Renal pelvis (tissue), 4 donors: Measurements from ENCODE around the gene HERPUD1. TPM values are rescaled to one million over a fixed set of nuclear protein-coding genes. Genes with fewer than 3 reads are reported as not detected.
"Not testable (repeated sequence)": the region's sequence is repeated elsewhere in the genome, so short reads cannot be mapped to it uniquely, and the experiment has no call there.

Experiments used
- DNase-seq: peaks from one replicate; pipeline ENCODE4 v3.0.0-alpha.2; 2013
- polyA plus RNA-seq, 3 donors: library from polyadenylated mRNA; unstranded; fragments of 120-200 nt; gene quantifications; one replicate each; pipeline ENCODE4 v1.2.1, GENCODE V29; 2013; ENCODE audit not compliant: insufficient read length in 3 of 3

The HERPUD1 gene
- polyA plus RNA-seq, 3 donors, result 104 to 129 (median 108) TPM

DNA sequence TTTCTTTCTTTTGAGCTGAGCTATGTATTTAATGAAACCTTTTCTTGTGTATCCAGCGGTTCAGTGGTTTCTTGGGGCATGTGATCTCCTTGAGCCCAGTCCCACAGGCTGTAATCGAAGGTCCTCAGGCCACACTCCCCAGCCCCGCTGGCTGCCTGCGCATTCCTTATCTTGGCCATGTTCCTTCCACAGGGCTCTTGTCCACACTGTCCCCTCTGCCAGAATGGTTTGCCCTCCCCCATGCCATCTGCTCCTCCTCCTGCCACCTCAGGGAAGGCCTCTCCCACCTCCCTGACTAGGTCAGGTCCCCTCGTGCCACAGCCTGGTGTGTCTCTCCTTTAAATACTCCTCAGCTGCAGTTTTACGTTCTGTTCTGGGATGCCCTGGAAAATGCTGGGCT is 45.3 kb downstream of the HERPUD1 start:
- no peak for DNase-seq

GRCh38 chr16:56977823-56978430 is 46.0 kb downstream of the HERPUD1 start:
- no peak for DNase-seq

- no peak for DNase-seq
Observed at GRCh38 chr16:56980201-56980535, 48.2 kb downstream of the HERPUD1 start.

DNA sequence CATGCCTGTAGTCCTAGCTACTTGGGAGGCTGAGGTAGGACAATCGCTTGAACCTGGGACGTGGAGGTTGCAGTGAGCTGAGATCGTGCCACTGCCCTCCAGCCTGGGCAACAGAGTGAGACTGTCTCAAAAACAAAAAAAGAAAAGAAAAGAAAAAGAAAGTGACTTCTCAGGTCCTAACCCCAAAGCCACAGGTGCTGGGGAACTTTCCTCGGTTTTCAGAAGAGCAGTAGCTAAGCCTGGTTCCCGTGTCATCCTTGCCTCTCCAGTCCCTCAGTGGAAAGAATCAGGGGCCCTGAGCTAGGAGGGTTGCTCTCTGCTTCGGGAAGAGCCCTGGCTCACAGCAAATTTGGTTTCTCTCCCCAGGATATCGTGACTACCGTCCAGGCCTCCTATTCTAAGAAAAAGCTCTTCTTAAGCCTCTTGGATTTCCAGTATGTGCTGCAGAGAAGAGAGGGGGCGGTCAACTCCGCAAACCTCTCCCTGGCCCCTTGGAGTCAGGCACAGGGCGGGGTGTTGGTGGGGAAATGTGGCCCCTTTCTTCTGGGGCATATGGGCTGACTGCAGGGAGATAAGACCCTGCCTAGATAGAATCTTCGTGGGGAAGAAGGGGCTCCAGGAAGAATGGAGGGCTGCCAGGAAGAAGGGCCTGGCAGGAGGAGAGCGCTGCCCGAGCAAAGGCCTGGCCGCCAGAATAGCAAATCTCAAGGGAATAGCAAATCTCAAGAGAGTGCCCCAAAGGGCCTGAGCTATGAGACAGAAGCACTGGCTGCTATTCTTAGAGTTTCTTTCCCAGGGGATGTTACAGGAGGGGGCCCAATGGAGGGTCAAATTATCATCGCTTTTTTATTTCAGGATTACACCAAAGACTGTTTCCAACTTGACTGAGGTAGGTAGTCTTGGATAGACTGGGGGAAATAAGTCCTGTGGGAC is 49.1 kb downstream of the HERPUD1 start:
- no peak for DNase-seq

DNA sequence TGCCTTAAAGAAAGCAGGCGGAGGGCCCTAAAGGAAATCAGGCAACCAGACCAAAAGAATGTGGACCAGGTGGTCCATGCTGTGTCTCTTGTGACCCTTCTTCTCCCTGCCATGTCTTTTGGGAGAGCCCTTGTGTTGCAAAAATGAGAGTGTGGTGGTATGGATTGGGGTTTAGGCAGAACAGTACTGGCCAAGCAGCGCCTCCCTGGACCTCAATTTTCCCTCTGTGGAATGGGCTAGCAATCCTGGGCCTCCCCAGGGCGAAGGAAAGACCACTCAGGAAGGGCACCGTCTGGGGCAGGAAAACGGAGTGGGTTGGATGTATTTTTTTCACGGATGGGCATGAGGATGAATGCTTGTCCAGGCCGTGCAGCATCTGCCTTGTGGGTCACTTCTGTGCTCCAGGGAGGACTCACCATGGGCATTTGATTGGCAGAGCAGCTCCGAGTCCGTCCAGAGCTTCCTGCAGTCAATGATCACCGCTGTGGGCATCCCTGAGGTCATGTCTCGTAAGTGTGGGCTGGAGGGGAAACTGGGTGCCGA is 49.9 kb downstream of the HERPUD1 start:
- no peak for DNase-seq

GRCh38 chr16:56982695-56983094 is 50.8 kb downstream of the HERPUD1 start:
- no peak for DNase-seq

DNA sequence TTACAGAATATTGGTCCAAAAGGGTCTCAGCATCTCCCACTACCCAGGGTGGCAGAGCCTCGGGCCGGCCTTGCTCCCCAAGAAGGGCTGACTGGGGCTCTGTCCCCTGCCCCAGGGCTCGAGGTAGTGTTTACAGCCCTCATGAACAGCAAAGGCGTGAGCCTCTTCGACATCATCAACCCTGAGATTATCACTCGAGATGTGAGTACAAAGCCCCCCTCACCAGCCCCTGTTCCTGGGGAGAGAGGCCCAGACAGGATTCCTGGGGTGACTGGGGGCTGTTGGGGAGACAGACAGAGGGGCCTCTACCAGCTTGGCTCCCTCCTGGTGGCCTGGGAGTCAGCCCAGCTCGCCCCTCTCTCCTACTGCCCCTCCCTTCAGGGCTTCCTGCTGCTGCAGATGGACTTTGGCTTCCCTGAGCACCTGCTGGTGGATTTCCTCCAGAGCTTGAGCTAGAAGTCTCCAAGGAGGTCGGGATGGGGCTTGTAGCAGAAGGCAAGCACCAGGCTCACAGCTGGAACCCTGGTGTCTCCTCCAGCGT is 51.3 kb downstream of the HERPUD1 start:
- no peak for DNase-seq

- DNase-seq, result no peak
Observed at GRCh38 chr16:56984639-56985038, 52.7 kb downstream of the HERPUD1 start.

DNA sequence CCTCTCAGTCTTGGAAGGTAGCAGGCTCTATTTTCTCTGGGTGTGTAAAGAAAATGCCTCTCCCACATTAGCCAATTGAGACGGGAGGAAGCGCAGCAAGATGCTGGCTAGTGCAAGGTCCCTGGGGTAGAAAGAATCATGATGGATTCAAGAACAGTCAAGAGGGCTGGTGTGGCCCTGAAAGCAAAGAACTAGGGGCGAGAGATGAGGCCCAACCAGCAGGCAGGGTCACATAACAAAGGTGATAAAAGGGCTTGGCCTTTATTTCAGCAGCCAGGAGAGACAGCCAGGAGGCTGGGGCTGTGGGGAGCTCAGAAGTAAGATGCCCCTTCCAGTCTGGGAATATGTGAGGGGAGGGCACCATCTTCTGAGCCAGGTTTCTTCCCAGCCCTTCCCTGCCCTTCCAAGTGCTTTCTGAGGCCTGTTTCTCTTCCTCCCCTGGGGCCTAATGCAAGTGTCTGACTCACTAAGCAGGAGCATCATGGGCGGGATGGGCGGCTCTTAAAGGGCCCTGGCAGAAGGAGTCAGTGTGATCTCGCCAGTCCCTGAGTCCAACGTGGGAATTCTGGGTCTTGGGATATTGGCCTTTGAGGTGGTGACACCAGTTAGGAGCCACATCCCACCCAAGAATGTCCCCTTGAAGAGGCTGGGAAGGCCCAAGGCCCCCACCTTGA is 53.5 kb downstream of the HERPUD1 start:
- DNase-seq, result no peak

GRCh38 chr16:56985962-56986360 is 54.0 kb downstream of the HERPUD1 start:
- no peak for DNase-seq

DNA sequence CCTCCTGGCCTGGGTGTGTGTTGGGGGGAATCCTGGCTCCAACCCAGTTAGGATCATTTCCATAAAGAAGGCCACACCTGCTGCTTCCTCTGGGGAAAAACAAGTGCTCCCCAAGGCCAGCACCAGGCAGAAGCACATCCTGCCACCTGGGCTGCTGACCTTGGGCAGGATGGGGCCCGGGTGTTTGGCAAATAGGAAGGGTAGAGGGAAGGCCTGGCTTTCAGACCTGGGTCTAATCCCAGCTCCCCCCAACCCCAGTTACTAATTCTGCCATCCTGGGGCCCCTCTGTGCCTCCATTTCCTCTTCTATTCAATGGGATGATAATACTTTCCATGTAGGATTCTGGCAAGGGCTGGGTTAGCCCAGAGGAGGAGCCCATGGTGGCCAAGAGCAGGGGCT is 54.4 kb downstream of the HERPUD1 start:
- DNase-seq, result no peak

- not testable (repeated sequence) for DNase-seq
Observed at GRCh38 chr16:56986908-56987307, 55.0 kb downstream of the HERPUD1 start.

GRCh38 chr16:56987692-56988091 is 55.8 kb downstream of the HERPUD1 start:
- DNase-seq, result no peak

- no peak for DNase-seq
Observed at GRCh38 chr16:56988161-56988947, 56.4 kb downstream of the HERPUD1 start.

- DNase-seq, result peak; percentile 74
Observed at GRCh38 chr16:56988948-56989945, 57.3 kb downstream of the HERPUD1 start, which contains the start of gene NLRC5. NLRC5 (plus strand) TSS chr16:56989557; CDS start chr16:57020713, 31,156 bp downstream.

DNA sequence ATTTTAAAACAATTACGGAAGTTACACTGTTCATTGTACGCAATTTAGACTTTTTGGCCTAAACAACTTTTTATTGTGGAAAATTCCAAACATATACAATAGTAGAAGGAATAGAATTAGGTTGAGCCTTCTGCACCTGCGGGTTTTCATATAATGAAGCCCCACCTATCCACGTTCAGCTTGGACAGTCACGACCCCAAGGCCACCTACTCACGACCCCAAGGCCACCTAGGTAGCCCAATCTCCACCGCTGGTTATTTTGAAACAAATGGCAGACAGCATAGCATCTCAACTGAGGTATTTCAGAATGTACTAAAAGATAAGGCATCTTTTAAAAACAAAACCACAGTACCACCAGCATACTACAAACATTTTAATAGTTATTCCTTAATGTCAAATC is 58.0 kb downstream of the HERPUD1 start:
- no peak for DNase-seq

DNA sequence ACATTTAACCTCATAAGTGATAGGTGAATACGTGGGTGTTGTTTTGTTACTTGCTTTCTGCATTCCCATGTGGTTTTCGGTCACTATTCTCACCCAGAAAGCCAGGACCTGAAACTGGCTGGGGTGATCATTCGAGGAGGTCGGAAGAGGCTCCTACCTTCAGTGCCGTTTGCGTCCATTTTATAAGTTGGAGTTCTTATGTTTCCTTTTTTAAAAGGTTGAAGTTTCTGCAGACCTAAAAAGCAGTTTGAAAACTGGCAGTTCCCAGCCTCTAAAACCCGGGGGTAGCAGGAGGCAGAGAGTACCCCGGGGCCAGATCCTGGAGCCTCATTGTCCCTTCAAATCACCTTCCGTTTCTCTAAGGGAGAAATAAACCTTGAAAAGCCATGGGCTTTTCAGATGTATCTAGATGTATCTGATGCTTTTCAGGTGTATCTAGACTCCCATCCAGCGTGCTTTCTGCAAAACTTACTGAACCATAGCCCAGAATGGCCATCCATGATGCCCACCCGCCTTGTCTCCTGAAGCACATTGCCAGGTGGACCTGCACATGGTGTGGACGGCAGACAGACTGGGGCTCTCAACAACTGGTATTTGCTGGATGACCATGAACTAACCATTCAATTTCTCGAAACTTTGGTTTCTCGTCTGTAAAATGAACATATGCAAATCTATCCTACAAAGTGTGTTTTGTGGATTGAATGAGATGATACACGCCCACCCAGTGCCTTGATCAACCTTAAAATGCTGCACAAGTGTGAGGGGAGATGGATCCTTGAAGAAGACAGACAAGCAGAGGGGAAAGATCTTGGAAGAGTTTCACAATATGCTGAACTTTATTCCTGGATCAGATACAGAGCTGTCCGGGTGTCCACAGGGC is 58.7 kb downstream of the HERPUD1 start:
- no peak for DNase-seq

- not testable (repeated sequence) for DNase-seq
Observed at GRCh38 chr16:56992431-56992830, 60.5 kb downstream of the HERPUD1 start.

GRCh38 chr16:56993204-56993603 is 61.3 kb downstream of the HERPUD1 start:
- no peak for DNase-seq
